Endothelial cell of umbilical vein (primary cell): ENCODE data around the gene FGF19. TPM values are rescaled to one million over a fixed set of nuclear protein-coding genes. Genes with fewer than 3 reads are reported as not detected.

Source experiments
- BruUV-seq: library from RNA; stranded (reverse); fragments of 400-500 nt; replicated peaks from 2 replicates; lab custom pipeline; 2021; lab: Mats Ljungman, UMichigan
- CTCF ChIA-PET: fragments of 300-600, 350-600 bp; sonication (Branson Sonifier 250); formaldehyde crosslinking; loops from one replicate; lab custom pipeline; 2021; ENCODE audit warnings: antibody characterized with exemption, inconsistent platforms; lab: Charles Lee
- POLR2A ChIA-PET: fragments of 300-600, 350-600 bp; sonication (Branson Sonifier 250); formaldehyde crosslinking; loops from one replicate; lab custom pipeline; 2021; ENCODE audit warnings: antibody characterized with exemption, inconsistent platforms; lab: Charles Lee
- DNase-seq: peaks from one replicate; pipeline ENCODE4 v3.0.0-alpha.2; 2011; ENCODE audit warnings: low read depth, low spot score
- FAIRE-seq: peaks from 2 replicates; lab custom pipeline; 2011; peaks lifted over from hg19 to GRCh38; lab: Jason Lieb, UNC
- H2AFZ ChIP-seq: 2 replicates; pipeline ENCODE4 v1.6.0; 2012; ENCODE audit warnings: low read depth, low read length, control low read depth, inconsistent platforms
- H3K27ac ChIP-seq: 2 replicates; pipeline ENCODE4 v1.5.1; 2011; ENCODE audit warnings: low read depth, mild to moderate bottlenecking, control low read depth, low read length, moderate library complexity; ENCODE audit not compliant: insufficient read depth
- H3K27me3 ChIP-seq, 2 experiments: 2 replicates each; pipeline versions ENCODE4 v1.6.0 to v1.6.1; 2011; ENCODE audit warnings: low read length in 2 of 2, mixed read lengths in 1 of 2; ENCODE audit not compliant: control insufficient read depth in 2 of 2, insufficient read depth in 2 of 2
- H3K36me3 ChIP-seq, 2 experiments: 2 replicates in 1 of 2; 3 replicates in 1 of 2; pipeline ENCODE4 v1.5.1; 2011; ENCODE audit warnings: low read length in 2 of 2, mild to moderate bottlenecking in 1 of 2, moderate library complexity in 1 of 2; ENCODE audit not compliant: control insufficient read depth in 2 of 2, insufficient read depth in 2 of 2; ENCODE audit errors: extremely low read depth in 1 of 2
- H3K4me1 ChIP-seq: 3 replicates; pipeline ENCODE4 v1.5.1; 2011; ENCODE audit warnings: mild to moderate bottlenecking, low read length; ENCODE audit not compliant: control insufficient read depth, insufficient read depth; ENCODE audit errors: extremely low read depth
- H3K4me2 ChIP-seq: 2 replicates; pipeline ENCODE4 v1.6.1; 2011; ENCODE audit warnings: low read length, control low read depth, mixed read lengths; ENCODE audit not compliant: insufficient read depth
- H3K4me3 ChIP-seq, 3 experiments: fragments of 200-600 bp in 1 of 3; sonication (generic), shearing (Covaris generic) in 1 of 3; replicated peaks in 1 of 3; 2 replicates each; pipeline ENCODE4 v1.5.1; 2011 to 2016; ENCODE audit warnings: control low read depth in 3 of 3, low read length in 3 of 3, mild to moderate bottlenecking in 2 of 3, inconsistent platforms in 1 of 3, low read depth in 1 of 3, moderate library complexity in 1 of 3; ENCODE audit not compliant: insufficient read depth in 1 of 3
- H3K79me2 ChIP-seq: 2 replicates; pipeline ENCODE4 v1.6.0; 2012; ENCODE audit warnings: low read length, inconsistent platforms; ENCODE audit not compliant: control insufficient read depth, insufficient read depth
- H3K9ac ChIP-seq: replicated peaks from 2 replicates; pipeline ENCODE3; 2011; ENCODE audit warnings: low read length, control low read depth; ENCODE audit not compliant: insufficient read depth; ENCODE audit errors: extremely low read depth
- H3K9me1 ChIP-seq: replicated peaks from 3 replicates; pipeline ENCODE4 v1.6.0; 2011; ENCODE audit warnings: mild to moderate bottlenecking, low read length; ENCODE audit not compliant: control insufficient read depth, insufficient read depth; ENCODE audit errors: extremely low read depth
- H3K9me3 ChIP-seq: replicated peaks from 2 replicates; pipeline ENCODE4 v1.5.1; 2012; ENCODE audit warnings: low read length, inconsistent platforms; ENCODE audit not compliant: control insufficient read depth, insufficient read depth
- H4K20me1 ChIP-seq: replicated peaks from 2 replicates; pipeline ENCODE3; 2011; ENCODE audit warnings: mild to moderate bottlenecking, low read length; ENCODE audit not compliant: control insufficient read depth, insufficient read depth; ENCODE audit errors: extremely low read depth
- EZH2 ChIP-seq: IDR thresholded peaks from 2 replicates; pipeline ENCODE4 v1.6.1; 2012; ENCODE audit warnings: borderline replicate concordance, low read depth, mild to moderate bottlenecking, moderate library complexity, low read length, inconsistent platforms; ENCODE audit not compliant: severe bottlenecking
- FOS ChIP-seq: IDR thresholded peaks from 2 replicates; pipeline ENCODE4 v1.6.1; 2011; ENCODE audit warnings: mild to moderate bottlenecking, low read length, moderate library complexity, borderline replicate concordance; ENCODE audit not compliant: insufficient read depth
- GATA2 ChIP-seq: IDR thresholded peaks from 2 replicates; pipeline ENCODE4 v1.7.0; 2011; ENCODE audit warnings: low read depth, mild to moderate bottlenecking, moderate library complexity, mixed read lengths, low read length; ENCODE audit not compliant: insufficient read length, insufficient read depth
- JUN ChIP-seq: IDR thresholded peaks from 2 replicates; pipeline ENCODE4 v1.6.1; 2011; ENCODE audit warnings: borderline replicate concordance, low read depth; ENCODE audit not compliant: insufficient read length, insufficient read depth
- MAX ChIP-seq: IDR thresholded peaks from 2 replicates; pipeline ENCODE4 v1.6.1; 2011; ENCODE audit not compliant: insufficient read depth, insufficient read length
- MYC ChIP-seq: IDR thresholded peaks from one replicate; pipeline ENCODE4 v1.6.1; 2011; ENCODE audit warnings: mild to moderate bottlenecking, low read depth, low read length
- POLR2A ChIP-seq: IDR thresholded peaks from 2 replicates; pipeline ENCODE4 v1.6.1; 2012; ENCODE audit warnings: low read depth, mild to moderate bottlenecking, control low read depth, low read length
- POLR2AphosphoS5 ChIP-seq: IDR thresholded peaks from 2 replicates; pipeline ENCODE4 v1.6.1; 2012; ENCODE audit warnings: low read depth, mild to moderate bottlenecking, control low read depth, low read length, moderate library complexity; ENCODE audit not compliant: insufficient read depth
- dilution Hi-C: fragments of 300-500 bp; cut with MboI; formaldehyde crosslinking; loops from one replicate; pipeline ENCODE4 v1.15.0; 2019; ENCODE audit warnings: low sequenced_read_pairs; ENCODE audit not compliant: extremely low pct_ligation_motif_present
- intact Hi-C: fragments of 100-400 bp; cut with micrococcal nuclease; formaldehyde crosslinking; loops from one replicate; pipeline ENCODE4 v1.10.0; 2022
- polyA plus RNA-seq, 4 experiments: library from polyadenylated mRNA; depleted of rRNA in 3 of 4; stranded (reverse) in 3 of 4; unstranded in 1 of 4; fragments of >200 nt; gene quantifications; 2 replicates each; pipeline versions ENCODE4 v1.2.1 to v1.2.3, GENCODE V29; 2011 to 2012; ENCODE audit warnings: missing spikeins in 1 of 4
- total RNA-seq: library from RNA; stranded (reverse); gene quantifications from 2 replicates; pipeline ENCODE4 v1.2.3, GENCODE V29; 2021
- TF ChIP-seq, protein P1 (sequence below), 2 donors: IDR thresholded peaks; 1 replicate in 1 of 2; 2 replicates in 1 of 2; pipeline ENCODE4 v1.5.1; 2011; ENCODE audit warnings: low read length in 2 of 2, mild to moderate bottlenecking in 2 of 2, moderate library complexity in 2 of 2, control low read depth in 1 of 2, inconsistent platforms in 1 of 2, low read depth in 1 of 2; ENCODE audit not compliant: insufficient read depth in 1 of 2; ENCODE audit errors: extremely low read depth in 1 of 2

The FGF19 gene
- total and polyA plus RNA-seq, 2 donors (not counting 3 experiments of a cell fraction or from before 2014, with no cell fraction given), result 0.03 TPM; not detected in 1

- Histone ChIP-seq H4K20me1 (no peaks in the 10 kb centered on the region), H3K9me3 (no peaks in the 10 kb centered on the region), H3K27ac (no peak overlapping the region), H3K36me3 (peaks cover 2 to 18% of the 10 kb centered on the region in 2 experiments), H3K4me1 (no peaks in the 10 kb centered on the region), H3K4me3 (no peak overlapping the region), H3K79me2 (peaks cover 1% of the 10 kb centered on the region), H3K4me2 (no peak overlapping the region), H3K27me3 (no peaks in the 10 kb centered on the region), H2AFZ (no peak overlapping the region), H3K9me1 (no peaks in the 10 kb centered on the region), H3K9ac (no peak overlapping the region)
- CTCF ChIA-PET, result interaction anchor here (1.7 kb wide), 1 partner anchor 562 kb away, joined by 7 read pairs; no protein-coding TSS in a partner anchor
- POLR2A ChIA-PET, result no interaction called here
- dilution Hi-C loops (loop anchor here (25.0 kb wide), 1 partner anchor 552 kb away; no protein-coding TSS in a partner anchor), intact Hi-C loops (no loop called here)
- TF ChIP-seq POLR2AphosphoS5 (no peak), FOS (no peak), GATA2 (no peak), JUN (no peak), MAX (no peak), POLR2A (no peak), EZH2 (no peak), MYC (no peak)
- TF ChIP-seq, protein P1, sequence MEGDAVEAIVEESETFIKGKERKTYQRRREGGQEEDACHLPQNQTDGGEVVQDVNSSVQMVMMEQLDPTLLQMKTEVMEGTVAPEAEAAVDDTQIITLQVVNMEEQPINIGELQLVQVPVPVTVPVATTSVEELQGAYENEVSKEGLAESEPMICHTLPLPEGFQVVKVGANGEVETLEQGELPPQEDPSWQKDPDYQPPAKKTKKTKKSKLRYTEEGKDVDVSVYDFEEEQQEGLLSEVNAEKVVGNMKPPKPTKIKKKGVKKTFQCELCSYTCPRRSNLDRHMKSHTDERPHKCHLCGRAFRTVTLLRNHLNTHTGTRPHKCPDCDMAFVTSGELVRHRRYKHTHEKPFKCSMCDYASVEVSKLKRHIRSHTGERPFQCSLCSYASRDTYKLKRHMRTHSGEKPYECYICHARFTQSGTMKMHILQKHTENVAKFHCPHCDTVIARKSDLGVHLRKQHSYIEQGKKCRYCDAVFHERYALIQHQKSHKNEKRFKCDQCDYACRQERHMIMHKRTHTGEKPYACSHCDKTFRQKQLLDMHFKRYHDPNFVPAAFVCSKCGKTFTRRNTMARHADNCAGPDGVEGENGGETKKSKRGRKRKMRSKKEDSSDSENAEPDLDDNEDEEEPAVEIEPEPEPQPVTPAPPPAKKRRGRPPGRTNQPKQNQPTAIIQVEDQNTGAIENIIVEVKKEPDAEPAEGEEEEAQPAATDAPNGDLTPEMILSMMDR (IDR thresholded peaks at IDR 0.05; ENCODE audit: extremely low read depth in 1 of 2, insufficient read depth in 1 of 2, low read depth in 1 of 2, low read length in 2 of 2), result no peak
- BruUV-seq, result no TSS peak
- DNase-seq (no peak), FAIRE-seq (no peak)
These were observed 39.6 kb downstream of the FGF19 start for GRCh38 chr11:69664103-69664775.
